ENCODE measurements around the gene AMMECR1. TPM values are rescaled to one million over a fixed set of nuclear protein-coding genes. Genes with fewer than 3 reads are reported as not detected.
A peak's percentile ranks its signal among the peaks of the same experiment; 100 is the strongest.
"Not testable (repeated sequence)": the region's sequence is repeated elsewhere in the genome, so short reads cannot be mapped to it uniquely, and the experiment has no call there.

AMMECR1 gene
- total and polyA plus RNA-seq, 4 donors = 5.3 to 8.0 (median 6.9) TPM

DNA sequence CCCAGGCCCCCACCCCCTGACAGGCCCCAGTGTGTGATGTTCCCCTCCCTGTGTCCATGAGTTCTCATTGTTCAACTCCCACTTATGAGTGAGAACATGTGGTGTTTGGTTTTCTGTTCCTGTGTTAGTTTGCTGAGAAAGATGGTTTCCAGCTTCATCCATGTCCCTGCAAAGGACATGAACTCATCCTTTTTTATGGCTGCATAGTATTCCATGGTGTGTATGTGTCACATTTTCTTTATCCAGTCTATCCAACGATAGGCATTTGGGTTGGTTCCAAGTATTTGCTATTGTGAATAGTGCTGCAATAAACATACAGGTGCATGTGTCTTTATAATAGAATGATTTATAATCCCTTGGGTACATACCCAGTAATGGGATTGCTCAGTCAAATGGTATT is 10.7 kb upstream of the AMMECR1 start:
- H3K27ac ChIP-seq (ENCODE audit: low read depth, low read length); H3K9me3 ChIP-seq (ENCODE audit: control insufficient read depth, insufficient read depth, low read length); H3K36me3 ChIP-seq (ENCODE audit: control insufficient read depth, insufficient read depth, low read length); H3K4me3 ChIP-seq (ENCODE audit: low read depth, low read length); H3K4me1 ChIP-seq (ENCODE audit: control insufficient read depth, insufficient read depth, low read length); H3K27me3 ChIP-seq (ENCODE audit: control insufficient read depth, insufficient read depth, low read length); DNase-seq (ENCODE audit: low read depth in 4 of 6, low spot score in 6 of 6): not testable (repeated sequence)
- no CpG with 5 or more reads among the region's 1 CpG for WGBS (ENCODE audit: insufficient coverage)

DNA sequence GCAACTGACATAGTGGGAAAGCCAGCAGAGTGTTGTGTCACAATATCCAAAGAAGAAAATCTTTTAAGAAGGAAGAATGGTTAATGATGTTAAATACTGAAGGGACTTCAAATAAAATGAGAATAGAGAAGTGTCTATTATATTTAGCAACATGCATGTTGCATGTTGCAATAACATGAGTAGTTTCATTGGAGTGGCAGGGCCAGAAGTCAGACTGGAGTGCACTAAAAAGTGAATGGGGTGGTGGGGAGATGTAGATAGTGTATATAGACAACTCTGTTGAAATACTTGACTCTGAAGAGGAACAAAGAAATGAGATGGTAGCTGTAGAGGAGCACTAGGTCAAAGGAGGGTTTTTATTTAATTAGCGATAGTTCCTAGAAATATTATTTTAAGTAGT is 9.5 kb upstream of the AMMECR1 start:
- no peaks in the 10 kb centered on the region for H3K9me3 ChIP-seq (ENCODE audit: control insufficient read depth, insufficient read depth, low read length)
- H3K27ac ChIP-seq (ENCODE audit: low read depth, low read length) = no peak overlapping the region
- WGBS (ENCODE audit: insufficient coverage) = no CpG with 5 or more reads among the region's 1 CpG
- no peaks in the 10 kb centered on the region for H3K4me1 ChIP-seq (ENCODE audit: control insufficient read depth, insufficient read depth, low read length)
- H3K36me3 ChIP-seq (ENCODE audit: control insufficient read depth, insufficient read depth, low read length) = no peaks in the 10 kb centered on the region
- H3K27me3 ChIP-seq (ENCODE audit: control insufficient read depth, insufficient read depth, low read length) = no peaks in the 10 kb centered on the region
- no peak overlapping the region for H3K4me3 ChIP-seq (ENCODE audit: low read depth, low read length)
- DNase-seq (ENCODE audit: low read depth in 4 of 6, low spot score in 6 of 6) = no peak

DNA sequence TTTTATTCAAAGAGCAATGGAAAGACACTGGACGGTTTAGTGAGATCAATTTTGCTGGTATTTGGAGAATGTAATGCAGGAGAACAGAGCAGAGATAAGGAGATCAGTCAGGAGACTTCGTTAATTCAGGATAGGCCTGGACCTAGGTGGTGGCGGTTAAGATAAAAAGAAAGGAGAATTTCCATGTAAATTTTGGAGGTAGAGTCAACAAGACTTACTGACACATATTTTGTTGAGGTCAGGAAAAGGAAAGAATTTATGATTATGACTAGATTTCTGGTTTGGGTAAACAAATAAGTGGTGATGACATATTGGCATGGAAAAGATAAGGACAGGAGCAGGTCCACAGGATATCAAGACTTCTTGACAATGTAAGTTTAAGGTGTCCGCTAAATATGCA is 8.8 kb upstream of the AMMECR1 start:
- Histone ChIP-seq H3K9me3 (ENCODE audit: control insufficient read depth, insufficient read depth, low read length) (no peaks in the 10 kb centered on the region), H3K4me3 (ENCODE audit: low read depth, low read length) (no peak overlapping the region), H3K27ac (ENCODE audit: low read depth, low read length) (no peak overlapping the region), H3K27me3 (ENCODE audit: control insufficient read depth, insufficient read depth, low read length) (no peaks in the 10 kb centered on the region), H3K36me3 (ENCODE audit: control insufficient read depth, insufficient read depth, low read length) (no peaks in the 10 kb centered on the region), H3K4me1 (ENCODE audit: control insufficient read depth, insufficient read depth, low read length) (no peaks in the 10 kb centered on the region)
- WGBS (ENCODE audit: insufficient coverage) = 74% methylated on average over 4 of the region's 4 CpGs
- no peak for DNase-seq (ENCODE audit: low read depth in 4 of 6, low spot score in 6 of 6)

DNA sequence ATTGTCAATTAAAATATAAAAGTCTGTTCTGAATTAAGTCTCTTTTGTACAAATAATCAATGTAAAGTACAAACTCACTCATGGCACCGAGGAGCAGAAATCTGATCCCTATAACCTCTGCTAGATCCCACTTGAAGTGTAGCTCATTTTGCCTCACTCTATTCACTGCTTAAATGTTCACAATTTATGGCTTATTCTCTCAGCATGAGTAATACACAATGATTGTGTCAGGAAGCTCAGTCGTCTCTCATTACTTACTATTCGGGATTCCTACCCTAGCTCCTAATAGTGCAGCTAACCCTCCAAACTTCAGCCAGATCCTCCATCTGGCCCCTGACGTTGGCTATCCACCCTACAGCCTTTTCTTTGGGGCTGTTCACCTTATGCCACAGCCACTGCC is 4.7 kb upstream of the AMMECR1 start:
- no peak overlapping the region for H3K27ac ChIP-seq (ENCODE audit: low read depth, low read length)
- DNase-seq (ENCODE audit: low read depth in 4 of 6, low spot score in 6 of 6) = no peak
- 27% methylated on average over 4 of the region's 4 CpGs for WGBS (ENCODE audit: insufficient coverage)
- no peaks in the 10 kb centered on the region for H3K4me1 ChIP-seq (ENCODE audit: control insufficient read depth, insufficient read depth, low read length)
- peaks cover 14% of the 10 kb centered on the region for H3K27me3 ChIP-seq (ENCODE audit: control insufficient read depth, insufficient read depth, low read length)
- H3K9me3 ChIP-seq (ENCODE audit: control insufficient read depth, insufficient read depth, low read length) = no peaks in the 10 kb centered on the region
- no peak overlapping the region for H3K4me3 ChIP-seq (ENCODE audit: low read depth, low read length)
- no peaks in the 10 kb centered on the region for H3K36me3 ChIP-seq (ENCODE audit: control insufficient read depth, insufficient read depth, low read length)

DNA sequence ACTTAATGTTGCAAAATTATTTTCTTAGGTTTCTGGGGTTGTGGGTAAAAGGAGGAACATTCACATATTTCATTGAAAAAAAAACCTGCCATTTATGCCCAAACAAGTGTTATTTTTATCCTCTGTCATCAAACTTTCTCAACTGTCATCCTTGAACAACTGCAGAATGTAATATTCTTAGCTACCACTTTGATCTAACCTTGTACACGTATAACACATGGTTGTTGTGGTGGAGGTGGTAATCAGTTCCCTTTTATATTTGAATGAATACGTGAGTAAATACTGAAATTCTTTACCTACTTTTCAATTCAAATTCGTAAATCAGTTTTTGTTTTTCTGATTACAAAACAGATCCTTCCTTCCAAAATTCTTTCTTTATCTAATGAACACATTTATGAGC is 3.8 kb upstream of the AMMECR1 start:
- WGBS (ENCODE audit: insufficient coverage) = no CpG with 5 or more reads among the region's 3 CpGs
- no peaks in the 10 kb centered on the region for H3K9me3 ChIP-seq (ENCODE audit: control insufficient read depth, insufficient read depth, low read length)
- DNase-seq (ENCODE audit: low read depth in 4 of 6, low spot score in 6 of 6) = no peak
- H3K27me3 ChIP-seq (ENCODE audit: control insufficient read depth, insufficient read depth, low read length) = peaks cover 15% of the 10 kb centered on the region
- no peak overlapping the region for H3K27ac ChIP-seq (ENCODE audit: low read depth, low read length)
- H3K36me3 ChIP-seq (ENCODE audit: control insufficient read depth, insufficient read depth, low read length) = no peaks in the 10 kb centered on the region
- H3K4me3 ChIP-seq (ENCODE audit: low read depth, low read length) = no peak overlapping the region
- H3K4me1 ChIP-seq (ENCODE audit: control insufficient read depth, insufficient read depth, low read length) = no peaks in the 10 kb centered on the region

DNA sequence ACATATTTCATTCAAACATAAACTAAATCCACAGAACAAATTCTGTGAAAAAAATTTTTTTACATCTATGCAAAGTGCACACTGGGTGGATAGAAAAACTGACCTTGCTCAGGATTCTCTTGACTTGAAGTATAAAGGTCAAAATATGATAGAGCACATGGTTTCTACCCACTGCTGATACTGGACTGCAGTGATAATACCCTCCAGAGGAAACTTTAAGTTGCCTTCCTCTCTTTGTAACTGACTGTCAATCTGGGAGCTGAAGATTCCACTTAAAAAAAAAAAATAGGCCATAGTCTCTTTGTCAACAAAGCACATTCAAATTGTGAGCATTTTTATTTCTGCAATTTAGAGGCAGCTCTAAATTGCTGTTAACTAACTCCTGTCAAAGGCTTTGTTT is 3.2 kb upstream of the AMMECR1 start:
- no peak for DNase-seq (ENCODE audit: low read depth in 4 of 6, low spot score in 6 of 6)
- Histone ChIP-seq H3K4me3 (ENCODE audit: low read depth, low read length) (no peak overlapping the region), H3K27me3 (ENCODE audit: control insufficient read depth, insufficient read depth, low read length) (peaks cover 16% of the 10 kb centered on the region), H3K36me3 (ENCODE audit: control insufficient read depth, insufficient read depth, low read length) (no peaks in the 10 kb centered on the region), H3K9me3 (ENCODE audit: control insufficient read depth, insufficient read depth, low read length) (no peaks in the 10 kb centered on the region), H3K4me1 (ENCODE audit: control insufficient read depth, insufficient read depth, low read length) (no peaks in the 10 kb centered on the region), H3K27ac (ENCODE audit: low read depth, low read length) (no peak overlapping the region)

DNA sequence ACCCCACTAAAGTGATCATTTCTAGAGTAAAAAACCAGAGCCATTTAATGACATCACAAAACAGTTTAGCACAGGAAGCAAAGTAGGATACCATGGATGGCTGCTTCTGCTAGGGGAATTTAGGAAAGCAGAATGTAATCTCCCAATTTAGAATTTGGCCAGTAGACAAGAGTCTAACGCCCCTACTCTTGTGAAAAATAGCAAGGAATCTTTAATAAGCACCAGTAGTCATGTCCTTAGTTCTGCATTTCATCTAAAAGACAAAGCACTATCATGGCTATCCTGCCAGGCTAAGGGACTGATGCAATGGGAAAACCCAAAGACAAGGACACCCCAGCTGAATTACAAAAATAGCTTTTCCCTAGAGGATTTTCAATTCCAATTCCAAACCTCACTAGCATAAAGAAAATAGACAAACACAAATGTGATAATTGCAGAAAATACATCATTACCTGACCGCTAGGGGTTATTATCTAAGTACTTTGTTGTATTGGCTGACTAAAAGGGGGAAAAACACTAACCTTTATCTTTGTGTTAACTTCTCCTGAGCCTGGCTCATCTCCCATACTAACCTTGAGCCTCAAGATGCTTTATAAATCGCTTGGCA is 2.6 kb upstream of the AMMECR1 start:
- Histone ChIP-seq H3K4me3 (ENCODE audit: low read depth, low read length) (no peak overlapping the region), H3K27me3 (ENCODE audit: control insufficient read depth, insufficient read depth, low read length) (peaks cover 16% of the 10 kb centered on the region), H3K9me3 (ENCODE audit: control insufficient read depth, insufficient read depth, low read length) (no peaks in the 10 kb centered on the region), H3K4me1 (ENCODE audit: control insufficient read depth, insufficient read depth, low read length) (no peaks in the 10 kb centered on the region), H3K36me3 (ENCODE audit: control insufficient read depth, insufficient read depth, low read length) (no peaks in the 10 kb centered on the region), H3K27ac (ENCODE audit: low read depth, low read length) (no peak overlapping the region)
- no peak for DNase-seq (ENCODE audit: low read depth in 4 of 6, low spot score in 6 of 6)
- 17% methylated on average over 1 of the region's 3 CpGs for WGBS (ENCODE audit: insufficient coverage)

DNA sequence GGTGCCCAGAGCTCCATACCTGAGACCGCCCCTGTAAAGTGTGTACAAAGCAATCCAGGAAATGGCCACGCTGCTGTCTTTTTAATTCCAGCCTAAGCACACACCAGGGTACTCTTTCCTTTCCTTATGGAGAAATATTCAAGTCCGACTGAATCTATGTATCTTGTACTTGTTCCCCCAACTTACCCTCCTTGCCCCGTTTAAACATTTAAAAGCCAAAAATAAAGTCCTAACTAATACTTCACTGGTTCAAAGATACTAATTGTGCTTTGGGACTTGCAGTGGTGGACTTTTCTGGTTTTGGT is 731 bp upstream of the AMMECR1 start:
- no peaks in the 10 kb centered on the region for H3K9me3 ChIP-seq (ENCODE audit: control insufficient read depth, insufficient read depth, low read length)
- peak in 1 of 6 donors; percentile 44 for DNase-seq (ENCODE audit: low read depth in 4 of 6, low spot score in 6 of 6)
- H3K4me3 ChIP-seq (ENCODE audit: low read depth, low read length) = peak overlapping the region; percentile 80
- no peaks in the 10 kb centered on the region for H3K36me3 ChIP-seq (ENCODE audit: control insufficient read depth, insufficient read depth, low read length)
- peaks cover 17% of the 10 kb centered on the region for H3K27me3 ChIP-seq (ENCODE audit: control insufficient read depth, insufficient read depth, low read length)
- H3K4me1 ChIP-seq (ENCODE audit: control insufficient read depth, insufficient read depth, low read length) = no peaks in the 10 kb centered on the region
- H3K27ac ChIP-seq (ENCODE audit: low read depth, low read length) = no peak overlapping the region
- 29% methylated on average over 1 of the region's 4 CpGs for WGBS (ENCODE audit: insufficient coverage)

DNA sequence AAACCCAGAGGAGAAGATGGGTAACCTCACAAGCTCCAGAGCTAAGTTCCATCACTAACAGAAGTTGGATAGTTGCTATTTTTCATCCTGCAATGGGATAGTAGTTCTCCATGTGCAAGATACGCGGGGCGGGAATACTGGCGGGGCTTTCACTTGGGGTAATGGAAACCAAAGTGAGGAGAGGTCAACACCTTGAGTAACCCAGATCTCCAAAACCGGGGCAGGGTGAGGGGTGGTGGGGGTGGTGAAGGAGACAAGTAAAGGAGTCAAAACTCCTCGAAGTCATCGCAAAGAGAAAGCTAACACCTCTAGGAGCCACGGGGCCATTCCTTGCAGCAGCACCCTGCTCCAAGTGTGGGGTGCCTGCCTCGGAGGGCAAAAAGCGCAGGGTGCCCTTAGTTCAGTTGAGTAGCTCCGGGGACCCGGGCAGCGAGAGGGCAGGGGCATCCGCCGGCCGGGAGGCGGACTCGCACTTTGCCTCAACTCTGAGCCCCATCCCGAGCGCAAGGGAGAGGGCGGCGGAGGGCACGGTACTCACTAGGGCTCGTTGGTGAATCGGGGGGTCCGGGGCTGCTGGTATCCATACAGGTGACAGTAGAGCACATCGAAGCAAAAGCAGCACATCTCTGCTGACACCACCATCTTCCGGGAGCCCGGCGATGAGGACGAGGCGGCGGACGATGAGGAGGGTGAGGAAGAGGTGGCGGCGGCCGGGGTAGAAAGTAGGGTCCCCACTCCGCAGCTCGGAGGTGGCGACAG is 645 bp downstream of the AMMECR1 start:
- Histone ChIP-seq H3K27me3 (ENCODE audit: control insufficient read depth, insufficient read depth, low read length) (peaks cover 19% of the 10 kb centered on the region), H3K27ac (ENCODE audit: low read depth, low read length) (peak overlapping the region; percentile 77), H3K4me3 (ENCODE audit: low read depth, low read length) (peak overlapping the region; percentile 80), H3K4me1 (ENCODE audit: control insufficient read depth, insufficient read depth, low read length) (no peaks in the 10 kb centered on the region), H3K36me3 (ENCODE audit: control insufficient read depth, insufficient read depth, low read length) (no peaks in the 10 kb centered on the region), H3K9me3 (ENCODE audit: control insufficient read depth, insufficient read depth, low read length) (no peaks in the 10 kb centered on the region)
- peak in 2 of 6 donors; percentile 18 to 38 for DNase-seq (ENCODE audit: low read depth in 4 of 6, low spot score in 6 of 6)
- WGBS (ENCODE audit: insufficient coverage) = 31% methylated on average over 39 of the region's 40 CpGs

DNA sequence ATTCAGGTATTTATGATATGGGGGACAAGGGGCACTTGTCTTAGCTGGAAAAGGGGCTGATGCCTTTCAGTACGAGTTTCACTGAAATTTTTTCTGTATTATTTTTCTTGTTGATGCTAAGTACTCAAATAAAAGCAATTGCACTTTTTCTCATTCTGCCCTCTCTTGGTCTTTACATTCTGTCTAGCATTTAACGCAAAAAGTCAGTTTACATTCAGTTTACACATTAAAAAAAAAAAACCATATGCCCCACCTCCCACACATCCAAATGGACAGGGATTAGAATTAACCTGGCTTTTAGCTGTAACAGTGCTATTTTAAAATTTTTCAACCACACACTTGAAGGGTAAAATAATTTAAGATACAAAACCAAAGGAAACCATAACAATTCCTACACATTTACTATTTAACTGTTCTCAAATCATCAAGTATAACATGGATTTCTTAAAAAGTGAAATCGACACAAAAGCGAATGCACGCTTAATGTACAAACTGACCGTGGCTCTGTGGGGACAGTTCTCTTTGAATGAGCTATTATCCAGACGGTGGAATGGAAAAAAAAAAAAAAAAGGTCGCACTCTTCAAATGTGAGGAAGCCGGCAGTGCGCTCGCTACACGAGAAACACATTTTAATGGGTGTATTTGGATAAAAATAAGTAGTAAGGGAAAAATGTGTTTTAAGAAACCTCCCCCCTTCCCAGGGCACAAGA is 1.4 kb downstream of the AMMECR1 start:
- peak in 1 of 6 donors; percentile 33 for DNase-seq (ENCODE audit: low read depth in 4 of 6, low spot score in 6 of 6)
- H3K4me1 ChIP-seq (ENCODE audit: control insufficient read depth, insufficient read depth, low read length) = no peaks in the 10 kb centered on the region
- H3K27me3 ChIP-seq (ENCODE audit: control insufficient read depth, insufficient read depth, low read length) = peaks cover 19% of the 10 kb centered on the region
- no peaks in the 10 kb centered on the region for H3K36me3 ChIP-seq (ENCODE audit: control insufficient read depth, insufficient read depth, low read length)
- H3K27ac ChIP-seq (ENCODE audit: low read depth, low read length) = no peak overlapping the region
- WGBS (ENCODE audit: insufficient coverage) = 8% methylated on average over 5 of the region's 12 CpGs
- no peaks in the 10 kb centered on the region for H3K9me3 ChIP-seq (ENCODE audit: control insufficient read depth, insufficient read depth, low read length)
- H3K4me3 ChIP-seq (ENCODE audit: low read depth, low read length) = peak overlapping the region; percentile 80
